Gastroesophageal sphincter (tissue), 3 donors: Measurements from ENCODE around the gene FTCD.

Source experiments
- CTCF ChIP-seq, 4 experiments: fragments of 200-600 bp in 2 of 4; fragments of 450-650 bp in 2 of 4; sonication (generic) in 1 of 4; IDR thresholded peaks; one replicate each; pipeline ENCODE4 v1.5.1; 2017 to 2019; ENCODE audit warnings: antibody characterized with exemption in 4 of 4, mild to moderate bottlenecking in 2 of 4, moderate library complexity in 2 of 4
- POLR2AphosphoS5 ChIP-seq: sonication (generic); formaldehyde crosslinking; IDR thresholded peaks from one replicate; pipeline ENCODE4 v1.6.1; 2017; ENCODE audit warnings: antibody characterized with exemption

GRCh38 chr21:46171996-46172862 lies 16.9 kb upstream of the FTCD start:
- TF ChIP-seq CTCF (IDR thresholded peaks at IDR 0.05): no peak
- TF ChIP-seq POLR2AphosphoS5: no peak
